GM21529 (cell line): ENCODE measurements around the gene GPHN.
"Not testable (repeated sequence)": the region's sequence is repeated elsewhere in the genome, so short reads cannot be mapped to it uniquely, and the experiment has no call there.

Experiments
- ATAC-seq: cut with Tn5 transposase; IDR thresholded peaks from one replicate; pipeline ENCODE4 v1.9.1; 2021; ENCODE audit not compliant: unreplicated experiment

The GPHN gene

DNA sequence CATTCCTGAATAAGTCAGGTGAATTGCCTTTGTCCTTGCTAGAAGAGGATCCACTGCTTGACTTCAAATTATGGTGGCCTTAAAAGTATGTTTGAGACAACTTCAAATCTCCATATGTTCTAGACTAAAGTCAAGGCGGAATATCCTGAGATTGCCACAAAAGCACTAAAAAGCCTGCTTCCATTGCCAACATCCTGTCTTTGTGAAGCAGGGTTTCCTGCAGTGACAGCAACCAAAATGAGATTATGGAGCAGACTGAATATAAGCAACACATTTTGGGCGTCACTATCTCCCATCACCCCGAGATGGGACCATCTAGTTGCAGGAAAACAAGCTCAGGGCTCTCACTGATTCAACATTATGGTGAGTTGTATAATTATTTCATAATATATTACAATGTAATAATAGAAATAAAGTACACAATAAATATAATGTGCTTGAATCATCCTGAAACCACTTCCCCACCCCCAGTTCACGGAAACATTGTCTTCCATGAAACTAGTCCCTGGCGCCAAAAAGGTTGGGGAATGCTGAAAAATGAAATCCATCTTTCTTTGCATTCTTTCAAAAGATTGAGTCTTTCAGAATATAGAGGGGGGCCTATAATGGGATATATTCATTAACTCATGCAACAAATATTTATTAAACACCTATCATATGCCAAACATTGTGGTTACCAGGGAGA lies 143.7 kb downstream of the GPHN start:
- no peak for ATAC-seq

DNA sequence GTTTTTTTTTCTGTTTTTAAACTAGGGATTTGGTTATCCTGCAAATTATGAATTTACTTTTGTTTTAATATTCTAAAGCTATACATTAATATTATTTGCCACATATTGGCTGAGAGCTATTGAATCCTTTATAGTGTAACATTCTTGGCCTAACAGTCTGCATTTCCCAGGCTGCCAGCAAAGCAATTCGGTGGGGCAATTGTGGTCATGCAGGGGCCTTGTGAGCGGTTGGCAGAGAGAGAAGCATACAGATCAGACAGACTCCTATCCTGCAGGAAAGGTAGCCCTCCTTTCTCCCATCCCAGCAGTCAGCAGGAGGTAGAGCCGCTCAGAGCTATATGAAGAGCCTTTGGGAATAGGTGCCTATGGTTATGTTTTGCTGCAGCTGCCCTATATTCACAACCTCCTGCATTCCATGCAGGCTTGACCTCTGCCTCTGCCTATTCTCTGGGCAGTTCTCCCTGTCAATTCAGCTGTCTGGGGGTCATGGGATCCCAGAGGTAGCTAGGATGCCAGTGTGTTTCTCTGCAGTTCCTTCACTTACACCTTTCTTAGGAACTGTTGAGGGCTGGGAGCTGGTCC lies 144.7 kb downstream of the GPHN start:
- ATAC-seq = no peak

DNA sequence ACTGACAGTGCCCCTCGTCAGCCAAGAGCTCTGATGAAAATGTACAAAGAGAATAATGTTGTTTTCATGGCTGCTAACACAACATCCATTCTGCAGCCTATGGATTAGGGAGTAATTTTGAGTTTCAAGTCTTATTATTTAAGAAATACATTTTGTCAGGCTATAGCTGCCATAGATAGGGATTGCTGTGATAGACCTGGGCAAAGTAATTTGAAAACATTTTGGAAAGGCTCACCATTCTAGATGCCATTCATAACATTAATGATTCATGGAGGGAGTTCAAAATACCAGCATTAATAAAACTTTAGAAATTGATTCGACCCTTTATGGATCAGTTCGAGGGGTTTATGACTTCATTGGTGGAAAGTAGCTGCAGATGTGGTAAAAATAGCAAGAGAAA lies 149.8 kb downstream of the GPHN start:
- no peak for ATAC-seq

DNA sequence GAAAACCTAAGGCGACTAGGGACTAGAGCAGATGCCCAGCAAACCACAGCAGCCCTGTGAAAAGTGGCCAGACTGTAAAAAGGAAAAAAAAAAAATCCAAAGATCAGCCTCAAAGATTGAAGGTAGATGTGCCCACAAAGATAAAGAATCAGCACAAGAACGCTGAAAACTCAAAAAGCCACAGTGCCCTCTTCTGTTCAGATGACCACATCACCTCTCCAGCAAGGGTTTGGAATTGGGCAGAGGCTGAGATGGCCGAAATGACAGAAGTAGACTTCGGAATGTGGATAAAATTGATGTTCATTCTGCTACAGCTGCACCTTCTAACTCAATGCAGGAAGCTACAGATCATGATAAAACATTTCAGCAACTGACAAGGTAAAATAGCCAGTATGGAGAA lies 154.4 kb downstream of the GPHN start:
- ATAC-seq = no peak

DNA sequence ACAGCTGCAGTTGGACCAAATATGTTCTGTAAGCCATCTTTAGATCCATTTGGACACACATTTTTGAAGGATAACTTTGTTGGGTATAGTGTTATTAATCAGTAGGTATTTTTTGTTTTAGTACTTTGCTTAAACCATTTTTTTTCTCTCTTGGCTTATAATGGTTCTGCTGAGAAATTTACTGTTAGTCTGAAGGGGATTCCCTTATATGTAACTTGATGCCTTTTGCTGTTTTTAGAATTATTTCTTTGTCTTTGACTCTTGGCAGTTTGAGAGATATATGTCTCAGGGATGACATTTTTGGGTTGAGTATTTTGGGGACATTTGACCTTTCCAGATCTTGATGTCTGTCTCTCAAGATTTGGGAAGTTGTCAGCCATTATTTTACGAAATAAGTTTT lies 169.8 kb downstream of the GPHN start:
- ATAC-seq = no peak

DNA sequence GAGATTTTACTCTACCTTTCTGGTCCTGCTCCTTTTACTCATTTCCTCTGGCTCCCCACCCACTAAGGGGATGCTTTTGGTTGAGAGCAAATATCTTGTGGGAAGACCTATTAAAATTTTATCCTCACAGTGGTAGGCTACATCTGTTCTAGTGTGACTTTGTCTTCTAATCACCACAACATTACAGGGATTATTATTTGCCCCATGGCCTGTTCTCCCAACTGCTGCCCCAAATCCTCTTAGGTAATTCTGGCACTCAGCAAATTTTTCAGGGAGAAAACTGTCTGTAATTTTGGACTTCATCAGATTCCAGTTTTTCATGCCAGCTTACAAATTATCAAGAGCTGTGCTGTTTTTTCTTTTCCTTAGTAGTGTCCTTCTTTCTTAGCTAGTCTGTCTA lies 172.3 kb downstream of the GPHN start:
- no peak for ATAC-seq

DNA sequence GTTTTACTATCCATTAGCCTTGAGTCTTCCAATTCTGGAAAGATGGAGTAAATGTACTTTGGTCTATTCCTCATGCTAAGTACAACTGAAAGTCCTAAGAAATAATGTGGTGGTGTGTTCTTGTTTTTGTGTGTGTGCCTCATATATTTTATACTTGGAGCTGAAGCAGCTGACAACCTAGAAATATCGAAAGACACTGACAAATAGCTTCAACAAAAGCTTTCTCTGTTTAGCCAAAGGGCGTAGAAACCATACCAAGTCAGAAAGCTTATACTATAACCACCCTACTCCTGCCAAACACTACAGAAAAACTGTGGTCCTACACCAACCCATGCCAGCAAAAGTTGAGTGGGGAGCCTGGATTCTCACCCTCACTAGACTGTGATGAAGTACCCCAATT lies 188.4 kb downstream of the GPHN start:
- no peak for ATAC-seq

DNA sequence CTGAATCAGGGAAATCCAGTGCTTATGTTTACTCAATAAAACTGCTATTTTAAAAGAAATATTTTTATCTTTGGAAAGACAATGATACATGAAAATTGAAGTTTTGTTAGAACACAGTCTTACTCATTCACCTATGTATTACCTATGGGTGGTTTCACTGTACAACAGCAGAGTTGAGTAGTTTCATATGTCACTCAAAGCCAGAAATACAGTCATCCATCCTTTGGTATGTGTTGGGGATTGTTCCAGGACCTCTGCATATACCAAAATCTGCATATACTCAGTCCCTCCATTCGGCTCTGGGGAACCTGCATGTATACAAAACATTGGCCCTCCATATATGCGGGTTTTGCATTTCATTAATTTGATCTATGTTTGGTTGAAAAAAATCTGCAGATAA lies 190.6 kb downstream of the GPHN start:
- no peak for ATAC-seq

DNA sequence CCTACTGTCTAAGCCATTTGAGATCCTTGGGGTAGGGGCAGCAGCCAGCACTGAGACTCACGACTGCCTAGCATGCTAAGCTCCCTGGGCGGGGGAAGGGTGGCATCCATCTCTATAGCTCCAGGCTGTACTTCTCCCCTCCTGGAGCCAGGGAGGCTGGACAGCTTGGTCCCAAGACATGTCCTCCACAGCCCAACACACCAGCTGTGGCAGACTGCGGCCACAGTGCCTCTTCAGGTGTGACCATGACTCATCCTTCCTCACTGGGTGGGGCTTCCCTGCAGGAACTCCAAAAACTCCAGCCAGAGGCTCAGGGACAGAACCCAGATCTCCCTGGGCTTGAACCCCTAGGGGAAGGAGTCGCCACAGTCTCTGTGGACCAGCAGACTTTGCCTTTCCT lies 193.9 kb downstream of the GPHN start:
- ATAC-seq = no peak

DNA sequence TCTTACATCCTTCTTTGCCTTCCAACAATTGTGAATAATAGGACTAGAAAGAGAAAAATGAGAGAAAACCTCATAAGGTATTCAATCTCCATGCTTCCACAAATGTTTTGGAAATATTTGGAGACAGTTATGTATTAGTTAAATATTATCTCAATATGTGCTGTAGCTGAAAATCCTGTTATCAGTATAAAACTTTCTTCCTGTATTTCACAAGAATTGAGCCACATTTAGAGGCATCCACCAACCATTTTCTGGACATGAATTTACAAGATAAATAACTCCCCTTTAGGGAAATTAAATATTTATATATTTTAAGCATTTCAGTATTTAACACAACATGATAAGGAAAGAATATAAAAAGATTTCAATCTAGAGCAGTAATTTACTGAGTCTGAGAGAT lies 200.3 kb downstream of the GPHN start:
- ATAC-seq = no peak

DNA sequence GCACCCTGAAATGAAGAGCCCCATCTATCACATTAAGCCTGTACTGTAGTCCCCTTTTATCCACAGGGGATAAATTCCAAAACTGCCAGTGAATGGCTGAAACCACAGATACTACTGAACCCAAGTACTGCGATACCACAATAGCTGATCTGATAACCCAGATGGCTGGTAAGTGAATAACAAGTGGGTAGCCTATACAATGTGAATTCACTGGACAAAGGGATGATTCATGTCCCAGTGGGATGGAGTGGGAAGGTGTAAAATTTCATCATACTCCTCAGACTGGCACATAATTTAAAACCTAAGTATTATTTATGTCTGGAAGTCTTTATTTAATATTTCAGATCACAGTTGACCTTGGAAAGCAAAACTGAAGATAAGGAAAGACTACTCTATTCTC lies 201.3 kb downstream of the GPHN start:
- ATAC-seq = no peak

DNA sequence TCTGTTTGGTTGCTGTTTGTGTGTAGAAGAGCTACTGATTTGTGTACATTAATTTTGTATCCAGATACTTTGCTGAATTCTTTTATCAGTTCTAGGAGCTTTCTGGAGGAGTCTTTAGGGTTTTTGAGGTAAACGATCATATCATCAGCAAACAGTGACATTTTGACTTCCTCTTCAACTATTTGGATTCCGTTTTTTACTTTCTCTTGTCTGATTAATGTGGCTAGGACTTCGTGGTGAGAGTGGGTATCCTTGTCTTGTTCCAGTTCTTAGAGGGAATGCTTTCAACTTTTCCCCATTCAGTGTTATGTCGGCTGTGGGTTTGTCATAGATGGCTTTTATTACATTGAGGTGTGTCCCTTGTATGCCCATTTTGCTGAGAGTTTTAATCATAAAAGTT lies 206.3 kb downstream of the GPHN start:
- not testable (repeated sequence) for ATAC-seq

DNA sequence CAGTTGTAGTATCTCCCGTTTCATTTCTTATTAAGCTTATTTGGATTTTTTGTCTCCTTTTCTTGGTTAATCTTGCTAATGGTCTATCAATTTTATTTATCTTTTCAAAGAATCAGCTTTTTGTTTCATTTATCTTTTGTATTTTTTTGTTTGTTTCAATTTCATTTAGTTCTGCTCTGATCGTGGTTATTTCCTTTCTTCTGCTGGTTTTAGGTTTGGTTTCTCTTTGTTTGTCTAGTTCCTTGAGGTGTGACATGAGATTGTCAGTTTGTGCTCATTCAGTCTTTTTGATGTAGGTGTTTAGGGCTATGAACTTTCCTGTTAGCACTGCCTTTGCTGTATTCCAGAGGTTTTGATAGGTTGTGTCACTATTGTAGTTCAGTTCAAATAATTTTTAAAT lies 207.4 kb downstream of the GPHN start:
- ATAC-seq = not testable (repeated sequence)

DNA sequence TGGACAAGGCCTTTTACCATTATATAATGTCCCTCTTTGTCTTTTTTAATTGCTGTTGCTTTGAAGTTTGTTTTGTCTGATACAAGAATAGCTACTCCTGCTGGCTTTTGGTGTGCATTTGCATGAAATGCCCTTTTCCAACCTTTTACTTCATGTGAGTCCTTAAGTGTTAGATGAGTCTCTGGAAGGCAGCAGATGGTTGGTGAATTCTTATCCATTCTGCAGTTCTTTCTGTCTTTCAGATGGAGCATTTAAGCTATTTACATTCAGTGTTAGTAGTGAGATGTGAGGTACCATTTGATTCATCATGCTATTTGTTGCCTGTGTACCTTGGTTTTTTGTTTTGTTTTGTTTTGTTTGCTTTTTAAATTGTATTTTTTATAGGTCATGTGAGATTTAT lies 208.3 kb downstream of the GPHN start:
- ATAC-seq = no peak

DNA sequence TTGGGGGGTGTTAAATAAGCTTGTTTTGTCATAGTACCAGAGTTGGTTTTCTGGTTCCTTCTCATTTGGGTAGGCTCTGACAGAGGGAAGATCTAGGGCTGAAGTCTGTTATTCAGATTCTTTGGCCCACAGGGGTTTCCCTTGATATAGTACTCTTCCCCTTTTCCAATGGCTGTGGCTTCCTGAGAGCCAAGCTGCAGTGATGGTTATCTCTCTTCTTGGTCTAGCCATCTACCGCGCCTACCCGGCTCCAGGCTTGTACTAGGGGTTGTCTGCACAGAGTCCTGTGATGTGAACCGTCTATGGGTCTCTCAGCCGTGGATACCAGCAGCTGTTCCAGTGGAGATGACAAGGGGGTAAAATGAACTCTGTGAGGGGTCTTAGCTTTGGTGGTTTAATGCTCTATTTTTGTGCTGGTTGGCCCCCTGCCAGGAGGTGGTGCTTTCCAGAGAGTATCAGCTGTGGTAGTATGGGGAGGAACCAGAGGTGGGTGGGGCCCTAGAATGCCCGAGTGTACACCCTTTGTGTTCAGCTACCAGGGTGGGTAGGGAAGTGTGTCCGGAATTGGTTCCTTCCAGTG lies 209.7 kb downstream of the GPHN start:
- ATAC-seq = no peak

DNA sequence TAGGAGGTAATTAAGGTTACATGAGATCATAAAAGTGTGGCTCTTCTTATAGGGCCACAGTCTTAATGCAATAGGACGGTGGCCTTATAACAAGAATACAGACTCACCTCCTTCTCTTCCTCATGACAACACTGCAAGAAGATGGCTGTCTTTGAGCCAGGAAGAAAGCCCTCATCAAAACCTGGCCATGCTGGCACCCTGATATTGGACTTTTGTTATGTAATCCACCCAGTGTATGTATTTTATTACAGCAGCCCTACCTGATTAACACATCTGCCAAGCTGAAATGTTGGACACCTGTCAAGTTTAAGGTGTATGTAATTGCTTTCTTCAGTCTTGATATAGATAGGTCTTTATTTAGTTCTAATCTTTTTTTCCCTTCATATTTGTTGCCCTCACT lies 217.0 kb downstream of the GPHN start:
- ATAC-seq = no peak

DNA sequence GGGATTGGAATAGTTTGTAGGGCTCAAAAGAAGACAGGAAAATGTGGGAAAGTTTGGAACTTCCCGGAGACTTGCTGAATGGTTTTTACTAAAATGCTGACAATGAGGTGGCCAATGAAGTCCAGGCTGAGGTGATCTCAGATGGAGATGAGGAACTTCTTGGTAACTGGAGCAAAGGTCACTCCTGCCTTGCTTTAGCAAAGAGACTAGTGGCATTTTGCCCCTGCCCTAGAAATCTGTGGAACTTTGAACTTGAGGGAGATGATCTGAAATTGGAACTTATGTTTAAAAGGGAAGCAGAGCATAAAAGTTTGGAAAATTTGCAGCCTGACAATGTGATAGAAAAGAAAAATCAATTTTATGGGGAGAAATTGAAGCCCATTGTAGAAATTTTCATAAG lies 223.4 kb downstream of the GPHN start:
- not testable (repeated sequence) for ATAC-seq

DNA sequence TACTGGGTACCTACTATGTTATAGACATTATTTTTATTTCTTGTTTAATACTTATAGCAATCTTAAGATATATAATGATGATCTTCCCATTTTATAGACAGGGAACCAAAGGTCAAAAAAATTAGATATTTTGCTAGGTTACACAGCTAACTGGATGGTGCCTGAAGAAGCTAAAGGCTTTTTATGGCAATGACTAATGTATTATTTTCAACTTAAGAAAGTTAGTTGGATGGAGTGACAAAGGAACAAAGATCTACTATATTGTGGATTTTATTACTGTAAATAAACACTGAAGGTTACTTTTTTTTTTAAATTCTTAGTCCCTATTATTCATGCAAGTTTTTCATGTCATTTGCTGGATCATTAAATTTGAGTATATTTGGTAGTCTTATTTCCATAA lies 227.9 kb downstream of the GPHN start:
- ATAC-seq = no peak

DNA sequence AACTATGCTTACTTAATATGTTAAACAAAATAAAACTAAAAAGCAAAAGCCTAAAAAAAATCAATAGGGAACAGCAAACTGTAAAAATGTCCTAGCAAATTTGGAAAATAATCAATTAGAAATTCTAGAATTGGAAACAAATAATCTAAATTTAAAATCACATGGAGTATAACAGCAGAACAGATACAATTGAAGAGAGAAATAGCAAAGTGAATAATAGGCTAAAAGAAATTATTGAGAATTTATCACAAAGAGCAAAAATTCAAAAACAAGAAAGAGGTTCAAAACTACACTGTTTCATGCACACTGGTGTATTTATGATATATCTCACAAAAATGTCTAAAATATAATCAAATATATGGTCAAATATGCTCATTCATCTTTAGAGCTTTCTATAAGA lies 231.9 kb downstream of the GPHN start:
- no peak for ATAC-seq

DNA sequence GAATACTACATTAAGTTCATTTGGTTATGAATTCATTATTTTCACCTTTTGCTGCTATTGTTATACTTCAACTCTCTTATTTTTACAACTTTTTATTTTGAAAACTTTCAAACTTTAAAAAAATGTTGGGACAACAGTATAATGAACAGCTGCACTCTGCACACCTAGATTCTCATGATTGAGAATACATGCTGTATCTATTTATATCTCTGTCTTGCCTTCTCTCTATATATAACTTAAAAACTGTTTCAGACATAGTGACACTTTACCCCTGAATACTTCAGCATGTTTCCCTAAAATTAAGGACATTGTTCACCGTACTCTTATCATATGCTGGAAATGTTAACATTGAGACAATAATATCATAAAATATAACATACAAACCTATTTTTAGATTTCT lies 237.1 kb downstream of the GPHN start:
- ATAC-seq = no peak

DNA sequence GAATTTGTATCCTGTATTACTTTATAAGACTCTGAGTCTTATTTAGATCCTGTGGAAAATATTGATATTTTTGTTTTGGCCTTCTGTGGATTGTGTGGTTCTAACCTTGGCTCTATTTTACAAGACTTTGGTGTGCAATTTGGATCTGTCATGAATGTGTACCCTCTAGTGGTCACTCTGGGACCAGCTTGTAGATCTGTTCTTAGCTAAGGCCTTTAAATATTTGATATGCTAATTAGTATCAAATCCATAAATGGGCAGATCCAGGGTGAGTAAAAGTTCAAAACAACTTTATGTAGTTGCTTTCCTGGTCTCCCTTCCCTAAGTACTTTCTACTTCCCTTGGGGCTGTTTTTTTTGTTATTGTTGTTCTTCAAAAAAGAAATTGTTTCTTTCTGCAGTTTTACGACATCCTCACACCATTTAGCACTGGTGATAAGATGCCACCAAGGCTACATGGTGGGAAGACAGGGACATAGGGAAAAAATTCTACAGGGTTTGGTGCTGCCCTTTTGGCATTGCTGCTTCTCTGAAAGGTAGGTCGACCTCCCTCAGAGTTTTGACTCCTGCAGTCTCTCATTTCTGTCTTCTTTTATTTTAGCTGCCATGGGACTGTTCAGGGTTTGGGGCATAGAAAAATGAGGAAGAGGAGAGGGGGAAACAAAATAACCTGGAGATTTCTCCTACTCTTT lies 238.5 kb downstream of the GPHN start:
- no peak for ATAC-seq

DNA sequence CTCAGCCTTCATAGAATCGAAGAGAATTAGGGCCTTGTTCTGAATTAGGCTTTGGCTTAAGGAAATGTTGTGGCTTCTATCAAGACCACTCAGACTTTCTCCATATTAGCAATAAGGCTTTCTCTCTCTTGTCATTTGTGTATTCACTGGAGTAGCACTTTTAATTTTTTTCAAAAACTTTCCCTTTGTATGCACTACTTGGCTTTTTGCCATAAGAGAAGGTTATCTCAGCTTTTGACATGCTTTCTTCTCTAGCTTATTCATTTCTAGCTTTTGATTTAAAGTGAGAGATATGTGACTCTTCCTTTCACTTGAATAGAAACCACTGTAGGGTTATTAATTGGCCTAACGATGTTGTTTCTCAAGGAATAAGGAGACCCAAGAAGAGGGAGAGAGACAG lies 244.2 kb downstream of the GPHN start:
- peak; percentile 53 for ATAC-seq
